Ovary (tissue), 9 donors: Measurements from ENCODE around the gene NUP93. TPM values are rescaled to one million over a fixed set of nuclear protein-coding genes. Genes with fewer than 3 reads are reported as not detected.

ENCODE experiments used
- DNase-seq, 5 donors: peaks; one replicate each; pipeline ENCODE4 v3.0.0-alpha.2; 2019 to 2020
- H3K27ac ChIP-seq, 2 donors: fragments of 200-600 bp; one replicate each; pipeline versions ENCODE4 v1.5.1 to v1.8.0; 2019 to 2022
- H3K27me3 ChIP-seq: fragments of 200-600 bp; one replicate; pipeline ENCODE4 v1.8.0; 2022
- H3K36me3 ChIP-seq: fragments of 200-600 bp; sonication (generic); one replicate; pipeline ENCODE4 v1.5.1; 2019
- H3K4me1 ChIP-seq: one replicate; pipeline ENCODE4 v1.8.1; 2013; ENCODE audit warnings: mild to moderate bottlenecking, moderate library complexity; ENCODE audit not compliant: insufficient read depth
- H3K4me3 ChIP-seq: fragments of 200-600 bp; sonication (generic); one replicate; pipeline ENCODE4 v1.5.1; 2017
- H3K9me3 ChIP-seq, 2 donors: fragments of 200-600 bp in 1 of 2; sonication (generic) in 1 of 2; one replicate each; pipeline versions ENCODE4 v1.5.1 to v1.8.1; 2013 to 2019; ENCODE audit warnings: mild to moderate bottlenecking in 1 of 2, moderate library complexity in 1 of 2
- CTCF ChIP-seq, 3 donors: fragments of 450-650 bp in 2 of 3; fragments of 200-600 bp in 1 of 3; IDR thresholded peaks; one replicate each; pipeline versions ENCODE4 v1.5.1 to v1.8.0; 2016 to 2022; ENCODE audit warnings: antibody characterized with exemption in 3 of 3, mild to moderate bottlenecking in 1 of 3
- EP300 ChIP-seq: sonication (generic); formaldehyde crosslinking; IDR thresholded peaks from one replicate; pipeline ENCODE4 v1.6.1; 2017; ENCODE audit warnings: antibody characterized with exemption
- POLR2A ChIP-seq: fragments of 450-650 bp; IDR thresholded peaks from one replicate; pipeline ENCODE4 v1.6.1; 2017; ENCODE audit warnings: antibody characterized with exemption, mild to moderate bottlenecking, moderate library complexity
- WGBS, 3 donors: extraction: QIAGEN DNeasy Blood & Tissue Kit in 1 of 3; methylation state at CpG; one replicate each; pipeline versions ENCODE4 v1.1.5 to v1.1.7; 2013 to 2017; 5-methylcytosine and 5-hydroxymethylcytosine counted together
- intact Hi-C, 4 donors: fragments of 100-400 bp; cut with DNase I; formaldehyde crosslinking; loops; one replicate each; pipeline versions ENCODE4 v1.11.0 to v1.15.1; 2022 to 2023
- polyA plus RNA-seq, 2 donors: library from polyadenylated mRNA; stranded (reverse); fragments of 200-250 nt in 1 of 2; fragments of 350-450 nt in 1 of 2; fragmentation: Illumina TruSeq in 1 of 2; extraction: RNeasy Lipid Tissue Mini Kit (QIAGEN cat#74804) in 1 of 2; gene quantifications; one replicate each; pipeline ENCODE4 v1.2.3, GENCODE V29; 2013 to 2014
- total RNA-seq, 7 donors: library from RNA; depleted of rRNA in 2 of 7; stranded (reverse); fragments of >200 nt in 2 of 7; fragmentation: NEBNext Ultra II Directional in 3 of 7; extraction: Animal tissue kit (Norgen Biotek cat#: 25700) in 3 of 7; gene quantifications; one replicate each; pipeline versions ENCODE4 v1.1.0 to v1.2.4, GENCODE V29; 2016 to 2023
- donor health status: DM: no; HTN: no; CAD: no; lungs with moderate emphysema.
- donor health status: DM: no; HTN: no; CAD: no.
- donor health status: Bipolar disorder and iron deficiency.
- donor health status: DM: yes; HTN: yes; CAD: no.
- donor health status: DM: no; HTN: no; CAD: no.
- donor health status: DM: yes; HTN: yes; CAD: no.

Gene NUP93
- total and polyA plus RNA-seq, 9 donors = 24.1 to 53.9 (median 42.7) TPM

GRCh38 chr16:56771558-56772279, 41.8 kb downstream of the NUP93 start:
- no peaks in the 10 kb centered on the region for H3K27me3 ChIP-seq
- H3K4me1 ChIP-seq = peaks cover 3% of the 10 kb centered on the region
- intact Hi-C loops = no loop called here
- H3K4me3 ChIP-seq = no peak overlapping the region
- TF ChIP-seq CTCF (IDR thresholded peaks at IDR 0.05) (no peak), EP300 (no peak), POLR2A (no peak)
- no peaks in the 10 kb centered on the region for H3K9me3 ChIP-seq
- no peak for DNase-seq
- WGBS, 3 donors = 82 to 85% (median 83%) methylated on average over 5 of the region's 5 CpGs
- H3K27ac ChIP-seq = no peak overlapping the region
- H3K36me3 ChIP-seq = no peaks in the 10 kb centered on the region

GRCh38 chr16:56773532-56773931, 43.6 kb downstream of the NUP93 start:
- WGBS, 3 donors = 93 to 99% (median 99%) methylated on average over 3 of the region's 3 CpGs
- no peak for DNase-seq
- H3K9me3 ChIP-seq = no peaks in the 10 kb centered on the region
- H3K4me1 ChIP-seq = peaks cover 3% of the 10 kb centered on the region
- no peaks in the 10 kb centered on the region for H3K36me3 ChIP-seq
- no peaks in the 10 kb centered on the region for H3K27me3 ChIP-seq
- intact Hi-C loops = no loop called here
- no peak overlapping the region for H3K27ac ChIP-seq
- no peak for TF ChIP-seq POLR2A
- TF ChIP-seq EP300 = no peak
- no peak for TF ChIP-seq CTCF (IDR thresholded peaks at IDR 0.05)
- no peak overlapping the region for H3K4me3 ChIP-seq

- TF ChIP-seq POLR2A = no peak
- no peak for TF ChIP-seq CTCF (IDR thresholded peaks at IDR 0.05)
- Histone ChIP-seq H3K9me3 (no peaks in the 10 kb centered on the region), H3K27me3 (no peaks in the 10 kb centered on the region), H3K4me1 (peaks cover 5% of the 10 kb centered on the region), H3K4me3 (no peak overlapping the region), H3K27ac (no peak overlapping the region), H3K36me3 (no peaks in the 10 kb centered on the region)
- WGBS, 3 donors = 76 to 97% (median 94%) methylated on average over 2 of the region's 2 CpGs
- intact Hi-C loops = no loop called here
- no peak for DNase-seq
Observed at GRCh38 chr16:56774016-56774680, 44.2 kb downstream of the NUP93 start.

GRCh38 chr16:56775162-56775561, 45.2 kb downstream of the NUP93 start:
- no peak overlapping the region for H3K4me3 ChIP-seq
- no peaks in the 10 kb centered on the region for H3K27me3 ChIP-seq
- H3K27ac ChIP-seq = no peak overlapping the region
- H3K9me3 ChIP-seq = no peaks in the 10 kb centered on the region
- TF ChIP-seq CTCF (IDR thresholded peaks at IDR 0.05) (no peak), EP300 (no peak), POLR2A (no peak)
- DNase-seq = no peak
- H3K36me3 ChIP-seq = no peaks in the 10 kb centered on the region
- intact Hi-C loops = no loop called here
- 77 to 80% (median 78%) methylated on average over 4 of the region's 4 CpGs for whole genome bisulfite sequencing, 3 donors
- peaks cover 5% of the 10 kb centered on the region for H3K4me1 ChIP-seq
